SH-SY5Y (cell line): ENCODE results near the gene EIF2B2.

ENCODE experiments used
- GATA2 ChIP-seq: IDR thresholded peaks from 2 replicates; pipeline ENCODE4 v1.6.1; 2011; ENCODE audit warnings: mild to moderate bottlenecking, low read depth, low read length
- GATA3 ChIP-seq: IDR thresholded peaks from 2 replicates; pipeline ENCODE4 v1.6.1; 2011; ENCODE audit warnings: low read depth, mild to moderate bottlenecking, low read length, moderate library complexity

- TF ChIP-seq GATA3 (no peak), GATA2 (no peak)
These were observed 25.4 kb upstream of the EIF2B2 start for GRCh38 chr14:74977164-74977900.
